ENCODE measurements around the gene OSTN. TPM values are rescaled to one million over a fixed set of nuclear protein-coding genes. Genes with fewer than 3 reads are reported as not detected.

OSTN gene
- total RNA-seq, 4 donors from 2014 or later = not detected

- no peaks in the 10 kb centered on the region for H3K36me3 ChIP-seq
- intact Hi-C loops (cut with DNase I) = no loop called here
- no peaks in the 10 kb centered on the region for H3K9me3 ChIP-seq
- TF ChIP-seq POLR2A (IDR thresholded peaks at IDR 0.05) = no peak
- TF ChIP-seq CTCF (IDR thresholded peaks at IDR 0.05) = no peak
- no peak overlapping the region for H3K27ac ChIP-seq
- H3K4me1 ChIP-seq = no peaks in the 10 kb centered on the region
- H3K27me3 ChIP-seq = no peaks in the 10 kb centered on the region
- 71 to 85% methylated on average over 5 of the region's 5 CpGs for WGBS, 2 donors
- DNase-seq = no peak
- no peak overlapping the region for H3K4me3 ChIP-seq
Observed at GRCh38 chr3:191292243-191293015, 93.4 kb downstream of the OSTN start.

- WGBS, 2 donors = 93 to 100% methylated on average over 1 of the region's 1 CpG
- TF ChIP-seq CTCF (IDR thresholded peaks at IDR 0.05) = no peak
- no peak for TF ChIP-seq POLR2A (IDR thresholded peaks at IDR 0.05)
- Histone ChIP-seq H3K27ac (no peak overlapping the region), H3K36me3 (no peaks in the 10 kb centered on the region), H3K9me3 (no peaks in the 10 kb centered on the region), H3K4me1 (no peaks in the 10 kb centered on the region), H3K27me3 (no peaks in the 10 kb centered on the region), H3K4me3 (no peak overlapping the region)
- intact Hi-C loops (cut with DNase I) = no loop called here
- DNase-seq = no peak
Observed at GRCh38 chr3:191294291-191294690, 95.2 kb downstream of the OSTN start.

GRCh38 chr3:191296041-191296541 is 97.0 kb downstream of the OSTN start:
- intact Hi-C loops (cut with DNase I) = no loop called here
- H3K27ac ChIP-seq = no peak overlapping the region
- no peaks in the 10 kb centered on the region for H3K4me1 ChIP-seq
- no peak for TF ChIP-seq CTCF (IDR thresholded peaks at IDR 0.05)
- TF ChIP-seq POLR2A (IDR thresholded peaks at IDR 0.05) = no peak
- WGBS, 2 donors = 56 to 65% methylated on average over 4 of the region's 4 CpGs
- no peak overlapping the region for H3K4me3 ChIP-seq
- no peaks in the 10 kb centered on the region for H3K36me3 ChIP-seq
- H3K9me3 ChIP-seq = no peaks in the 10 kb centered on the region
- H3K27me3 ChIP-seq = no peaks in the 10 kb centered on the region
- no peak for DNase-seq

- H3K27me3 ChIP-seq = no peaks in the 10 kb centered on the region
- H3K9me3 ChIP-seq = no peaks in the 10 kb centered on the region
- no peak overlapping the region for H3K27ac ChIP-seq
- H3K4me3 ChIP-seq = no peak overlapping the region
- H3K4me1 ChIP-seq = no peaks in the 10 kb centered on the region
- TF ChIP-seq CTCF (IDR thresholded peaks at IDR 0.05) (no peak), POLR2A (IDR thresholded peaks at IDR 0.05) (no peak)
- no peaks in the 10 kb centered on the region for H3K36me3 ChIP-seq
- DNase-seq = no peak
- intact Hi-C loops (cut with DNase I) = no loop called here
Observed at GRCh38 chr3:191298846-191299245, 99.8 kb downstream of the OSTN start.

- no peak for DNase-seq
- Histone ChIP-seq H3K27me3 (no peaks in the 10 kb centered on the region), H3K36me3 (no peaks in the 10 kb centered on the region), H3K9me3 (no peaks in the 10 kb centered on the region), H3K4me3 (no peak overlapping the region), H3K4me1 (no peaks in the 10 kb centered on the region), H3K27ac (no peak overlapping the region)
- 60 to 100% methylated on average over 1 of the region's 1 CpG for WGBS, 2 donors
- TF ChIP-seq CTCF (IDR thresholded peaks at IDR 0.05) (no peak), POLR2A (IDR thresholded peaks at IDR 0.05) (no peak)
- intact Hi-C loops (cut with DNase I) = no loop called here
Observed at GRCh38 chr3:191300422-191300821, 101.4 kb downstream of the OSTN start.
